ENCODE results near the gene FAM9C. TPM values are rescaled to one million over a fixed set of nuclear protein-coding genes. Genes with fewer than 3 reads are reported as not detected.
A peak's percentile ranks its signal among the peaks of the same experiment; 100 is the strongest.

Gene FAM9C
- total RNA-seq, 2 experiments from 2014 or later, result not detected

DNA sequence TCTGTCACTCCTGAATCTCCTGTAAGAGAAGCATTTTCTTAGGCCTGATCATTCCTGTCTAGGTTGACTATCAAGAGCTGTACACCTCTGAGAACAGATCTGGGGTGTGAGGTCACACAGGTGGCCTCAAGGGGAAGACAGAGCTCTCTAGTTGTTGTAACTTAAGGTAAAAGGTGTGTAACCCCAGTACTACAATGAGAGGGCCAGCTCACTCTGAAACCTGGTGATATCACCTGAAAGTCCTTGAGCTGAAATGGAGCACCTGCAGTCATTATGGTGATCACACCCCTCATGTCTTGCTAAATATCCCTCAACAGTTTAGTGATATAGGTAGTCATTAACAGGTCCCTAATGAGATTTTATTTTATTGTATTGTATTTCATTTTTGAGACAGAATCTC lies 8.8 kb upstream of the FAM9C start:
- peak; percentile 73 for DNase-seq
- Mint-ChIP-seq H3K9me3 (peaks cover 1% of the 10 kb centered on the region), H3K4me1 (ENCODE audit: low read depth) (peaks cover 72% of the 10 kb centered on the region), H3K27me3 (ENCODE audit: low read depth) (no peaks in the 10 kb centered on the region), H3K4me3 (no peak overlapping the region), H3K27ac (peak overlapping the region; percentile 95), H3K36me3 (ENCODE audit: low read depth) (no peaks in the 10 kb centered on the region)
- CTCF ChIA-PET, result interaction anchor here (0.5 to 1.9 kb wide), 5 partner anchors 24 to 51 kb away, joined by 3 to 7 read pairs (median 4); no protein-coding TSS in a partner anchor
- intact Hi-C loops (cut with micrococcal nuclease), result loop anchor here (5.0 kb wide), 2 partner anchors 211 to 974 kb away; partner anchors contain the start of gene GEMIN8

DNA sequence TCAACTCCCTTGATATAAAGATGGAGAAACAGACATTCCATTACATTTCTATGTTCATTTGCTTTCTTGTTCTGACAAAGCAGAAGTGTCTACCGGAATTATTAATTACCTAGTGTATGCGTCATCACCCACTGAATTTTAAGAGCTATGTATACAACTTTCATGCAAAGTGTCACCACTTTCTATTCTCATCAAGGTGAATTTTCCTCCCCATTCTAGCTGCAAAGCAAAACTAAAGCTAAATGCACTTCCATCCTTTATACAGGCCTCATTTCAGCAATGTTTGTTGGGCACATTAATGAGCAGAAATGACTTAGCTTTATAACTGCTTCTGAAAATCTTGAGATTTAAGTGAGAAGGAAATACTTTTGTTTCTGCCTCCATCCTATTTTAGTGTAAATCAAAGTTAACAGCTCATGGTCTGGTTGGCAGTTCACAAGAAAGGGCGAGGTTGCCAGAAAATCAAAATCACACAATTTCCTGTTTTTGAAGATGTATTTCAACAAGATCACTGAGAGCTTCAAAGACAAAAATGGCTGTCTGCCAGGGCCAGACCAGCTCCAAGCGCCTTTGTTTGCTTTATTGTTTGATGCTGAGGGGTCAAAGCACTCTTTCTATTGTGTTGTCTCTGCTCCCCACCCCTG lies 7.2 kb upstream of the FAM9C start:
- Mint-ChIP-seq H3K4me1 (ENCODE audit: low read depth) (peaks cover 77% of the 10 kb centered on the region), H3K27ac (peak overlapping the region; percentile 95), H3K27me3 (ENCODE audit: low read depth) (no peaks in the 10 kb centered on the region), H3K9me3 (no peaks in the 10 kb centered on the region), H3K4me3 (peak overlapping the region; percentile 36), H3K36me3 (ENCODE audit: low read depth) (no peaks in the 10 kb centered on the region)
- CTCF ChIA-PET, result interaction anchor here (0.8 to 1.9 kb wide), 9 partner anchors 10 to 101 kb away, joined by 3 to 11 read pairs (median 4); no protein-coding TSS in a partner anchor
- peak; percentile 43 for DNase-seq
- intact Hi-C loops (cut with micrococcal nuclease), result loop anchor here (1.0 to 5.0 kb wide), 11 partner anchors 24 to 976 kb away; partner anchors contain the start of genes GEMIN8 and TMSB4X

DNA sequence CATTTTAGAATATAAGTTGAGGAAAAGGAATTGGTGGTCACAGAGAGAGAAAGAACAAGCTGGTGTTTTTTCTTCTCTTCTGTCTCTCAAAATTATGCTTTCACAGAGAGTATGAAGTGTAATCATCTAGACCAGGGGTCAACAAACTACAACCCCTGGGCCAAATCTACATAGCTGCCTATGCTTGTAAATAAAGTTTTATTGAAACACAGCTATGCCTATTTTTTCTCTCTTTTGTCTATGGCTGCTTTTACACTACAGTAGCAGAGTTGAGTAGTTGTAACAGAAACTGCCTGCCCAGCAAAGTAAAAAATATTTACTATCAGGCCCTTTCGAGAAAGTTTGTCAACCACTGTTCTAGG lies 6.7 kb upstream of the FAM9C start:
- no peaks in the 10 kb centered on the region for H3K9me3 Mint-ChIP-seq
- no peaks in the 10 kb centered on the region for H3K36me3 Mint-ChIP-seq (ENCODE audit: low read depth)
- H3K4me1 Mint-ChIP-seq (ENCODE audit: low read depth), result peaks cover 80% of the 10 kb centered on the region
- intact Hi-C loops (cut with micrococcal nuclease), result loop anchor here (1.0 to 5.0 kb wide), 11 partner anchors 24 to 976 kb away; partner anchors contain the start of genes GEMIN8 and TMSB4X
- DNase-seq, result no peak
- H3K27me3 Mint-ChIP-seq (ENCODE audit: low read depth), result no peaks in the 10 kb centered on the region
- peak overlapping the region; percentile 95 for H3K27ac Mint-ChIP-seq
- no peak overlapping the region for H3K4me3 Mint-ChIP-seq
- CTCF ChIA-PET, result interaction anchor here (0.8 to 1.9 kb wide), 9 partner anchors 9 to 100 kb away, joined by 3 to 11 read pairs (median 4); no protein-coding TSS in a partner anchor

- Mint-ChIP-seq H3K27me3 (ENCODE audit: low read depth) (no peaks in the 10 kb centered on the region), H3K4me3 (no peak overlapping the region), H3K27ac (peak overlapping the region; percentile 95), H3K9me3 (no peaks in the 10 kb centered on the region), H3K36me3 (ENCODE audit: low read depth) (no peaks in the 10 kb centered on the region), H3K4me1 (ENCODE audit: low read depth) (peaks cover 76% of the 10 kb centered on the region)
- peak; percentile 38 for DNase-seq
- CTCF ChIA-PET, result interaction anchor here (0.6 to 0.7 kb wide), 2 partner anchors 28 to 98 kb away, joined by 3 to 5 read pairs; no protein-coding TSS in a partner anchor
- intact Hi-C loops (cut with micrococcal nuclease), result loop anchor here (2.0 to 5.0 kb wide), 3 partner anchors 75 to 977 kb away; partner anchors contain the start of genes GEMIN8 and TMSB4X
These were observed 5.7 kb upstream of the FAM9C start for GRCh38 chrX:13050151-13050550.

DNA sequence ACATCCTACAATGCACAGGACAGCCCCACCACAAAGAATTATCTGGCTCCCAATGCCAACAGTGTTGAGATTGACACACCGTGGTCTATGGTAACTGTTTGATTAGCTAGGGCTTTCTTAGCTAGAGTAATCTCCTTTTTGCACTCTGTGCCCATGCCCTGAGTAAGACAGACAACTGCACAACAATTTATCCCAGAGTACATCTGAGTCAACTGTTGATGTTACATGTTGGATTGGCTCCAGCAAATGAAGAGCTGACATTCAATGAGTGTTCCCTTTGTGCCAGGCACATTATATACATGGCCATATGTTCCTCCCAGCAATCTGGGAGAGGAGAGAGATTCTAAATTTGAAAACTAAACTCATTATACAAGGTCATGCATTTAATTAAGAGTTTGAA lies 3.9 kb upstream of the FAM9C start:
- Mint-ChIP-seq H3K27me3 (ENCODE audit: low read depth) (no peaks in the 10 kb centered on the region), H3K36me3 (ENCODE audit: low read depth) (no peaks in the 10 kb centered on the region), H3K4me1 (ENCODE audit: low read depth) (peaks cover 61% of the 10 kb centered on the region), H3K9me3 (no peaks in the 10 kb centered on the region), H3K4me3 (no peak overlapping the region), H3K27ac (peak overlapping the region; percentile 59)
- no peak for DNase-seq
- CTCF ChIA-PET, result interaction anchor here (0.9 to 1.5 kb wide), 2 partner anchors 17 to 101 kb away, joined by 4 to 5 read pairs; no protein-coding TSS in a partner anchor
- intact Hi-C loops (cut with micrococcal nuclease), result no loop called here

- Mint-ChIP-seq H3K9me3 (no peaks in the 10 kb centered on the region), H3K4me1 (ENCODE audit: low read depth) (peaks cover 60% of the 10 kb centered on the region), H3K4me3 (no peak overlapping the region), H3K27ac (peak overlapping the region; percentile 59), H3K27me3 (ENCODE audit: low read depth) (no peaks in the 10 kb centered on the region), H3K36me3 (ENCODE audit: low read depth) (no peaks in the 10 kb centered on the region)
- intact Hi-C loops (cut with micrococcal nuclease), result no loop called here
- CTCF ChIA-PET, result interaction anchor here (0.9 to 1.5 kb wide), 2 partner anchors 16 to 101 kb away, joined by 4 to 5 read pairs; no protein-coding TSS in a partner anchor
- no peak for DNase-seq
These were observed 3.3 kb upstream of the FAM9C start for GRCh38 chrX:13047759-13048158.

DNA sequence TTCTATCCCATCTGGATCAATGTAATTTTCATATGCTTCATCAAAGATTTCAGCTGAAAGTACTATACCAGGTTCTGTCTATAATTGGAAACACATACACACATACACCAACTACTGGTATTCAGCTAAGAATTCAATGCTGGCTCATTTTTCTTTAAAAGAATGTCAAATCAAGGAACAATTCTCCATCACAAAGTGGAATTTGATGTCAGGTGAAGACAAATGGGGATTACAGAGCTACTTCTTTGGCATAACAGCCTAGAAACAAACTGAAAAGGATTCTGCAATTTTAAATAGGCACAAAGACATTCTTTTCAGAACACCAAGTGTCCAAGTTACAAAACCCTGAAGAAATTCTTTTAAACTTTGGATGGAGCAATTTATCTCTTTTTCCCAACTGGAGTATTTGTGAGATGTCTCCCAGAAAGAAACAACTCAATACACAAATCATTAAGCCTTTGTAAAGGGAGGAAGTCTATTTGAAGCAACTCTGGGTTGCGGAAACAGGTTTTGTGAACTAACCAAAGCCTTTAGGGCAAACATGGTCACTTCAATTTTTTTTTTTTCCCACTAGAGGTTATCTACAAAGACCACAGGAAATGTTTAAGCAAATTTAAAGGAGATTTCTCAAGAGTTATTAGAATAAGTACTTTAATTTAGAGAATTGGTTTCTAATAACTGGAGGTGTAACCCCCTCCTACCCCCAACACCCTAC lies 1.9 kb upstream of the FAM9C start:
- H3K4me3 Mint-ChIP-seq, result no peak overlapping the region
- no peak overlapping the region for H3K27ac Mint-ChIP-seq
- peaks cover 57% of the 10 kb centered on the region for H3K4me1 Mint-ChIP-seq (ENCODE audit: low read depth)
- H3K9me3 Mint-ChIP-seq, result no peaks in the 10 kb centered on the region
- CTCF ChIA-PET, result no interaction called here
- no peaks in the 10 kb centered on the region for H3K36me3 Mint-ChIP-seq (ENCODE audit: low read depth)
- no peaks in the 10 kb centered on the region for H3K27me3 Mint-ChIP-seq (ENCODE audit: low read depth)
- intact Hi-C loops (cut with micrococcal nuclease), result no loop called here
- DNase-seq, result no peak

DNA sequence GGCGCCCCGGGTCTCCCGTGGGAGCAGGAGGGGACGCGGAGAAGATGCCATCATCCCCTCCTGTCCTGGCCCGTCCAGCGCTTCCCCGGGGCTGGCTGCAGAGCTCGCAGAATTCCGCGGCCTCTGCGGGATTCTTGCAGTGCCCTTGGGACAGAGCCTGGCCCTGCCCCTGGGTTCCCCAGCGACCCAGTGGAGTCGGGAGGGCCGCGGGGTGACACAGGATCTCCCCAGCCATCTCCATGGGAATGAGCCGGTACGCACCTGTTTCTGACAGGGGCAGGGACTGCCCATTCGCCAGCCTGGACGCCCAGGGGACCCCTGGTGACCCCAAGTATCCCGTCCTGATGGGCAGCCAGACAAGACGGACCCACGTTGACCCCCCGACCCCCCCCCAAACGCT lies 482 bp downstream of the FAM9C start:
- H3K4me3 Mint-ChIP-seq, result no peak overlapping the region
- no peaks in the 10 kb centered on the region for H3K9me3 Mint-ChIP-seq
- CTCF ChIA-PET, result interaction anchor here (0.9 to 1.3 kb wide), 2 partner anchors 11 to 444 kb away, joined by 3 read pairs; no protein-coding TSS in a partner anchor
- H3K36me3 Mint-ChIP-seq (ENCODE audit: low read depth), result no peaks in the 10 kb centered on the region
- intact Hi-C loops (cut with micrococcal nuclease), result no loop called here
- no peak overlapping the region for H3K27ac Mint-ChIP-seq
- DNase-seq, result no peak
- H3K27me3 Mint-ChIP-seq (ENCODE audit: low read depth), result no peaks in the 10 kb centered on the region
- peaks cover 46% of the 10 kb centered on the region for H3K4me1 Mint-ChIP-seq (ENCODE audit: low read depth)

DNA sequence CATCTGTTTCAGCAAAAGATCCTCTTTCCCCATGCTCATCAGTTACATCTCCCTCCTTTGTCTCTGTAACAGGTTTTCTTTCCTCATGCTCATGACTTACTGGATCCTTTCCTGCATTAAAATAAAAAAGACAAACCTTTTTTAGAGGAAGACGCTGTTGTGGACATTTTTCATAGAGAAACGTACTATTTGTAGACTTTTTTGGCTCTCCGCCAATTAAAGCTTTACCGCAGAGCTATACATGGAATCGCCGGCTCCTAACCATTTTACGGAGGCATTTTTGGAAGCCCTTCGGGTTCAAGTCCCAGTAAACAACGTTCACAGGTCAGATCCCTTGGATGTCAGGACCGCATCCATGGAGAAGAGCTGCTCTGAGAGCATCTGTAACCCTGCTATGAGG lies 1.3 kb downstream of the FAM9C start:
- CTCF ChIA-PET, result interaction anchor here (0.8 to 1.5 kb wide), 4 partner anchors 10 to 445 kb away, joined by 3 to 5 read pairs (median 4); no protein-coding TSS in a partner anchor
- Mint-ChIP-seq H3K27ac (no peak overlapping the region), H3K27me3 (ENCODE audit: low read depth) (no peaks in the 10 kb centered on the region), H3K36me3 (ENCODE audit: low read depth) (no peaks in the 10 kb centered on the region), H3K4me3 (no peak overlapping the region), H3K9me3 (no peaks in the 10 kb centered on the region), H3K4me1 (ENCODE audit: low read depth) (peaks cover 39% of the 10 kb centered on the region)
- DNase-seq, result no peak
- intact Hi-C loops (cut with micrococcal nuclease), result no loop called here

GRCh38 chrX:13036896-13037295 lies 7.5 kb downstream of the FAM9C start:
- Mint-ChIP-seq H3K36me3 (ENCODE audit: low read depth) (no peaks in the 10 kb centered on the region), H3K4me1 (ENCODE audit: low read depth) (peaks cover 23% of the 10 kb centered on the region), H3K4me3 (no peak overlapping the region), H3K27me3 (ENCODE audit: low read depth) (no peaks in the 10 kb centered on the region), H3K27ac (no peak overlapping the region), H3K9me3 (no peaks in the 10 kb centered on the region)
- CTCF ChIA-PET, result no interaction called here
- DNase-seq, result no peak
- intact Hi-C loops (cut with micrococcal nuclease), result no loop called here

DNA sequence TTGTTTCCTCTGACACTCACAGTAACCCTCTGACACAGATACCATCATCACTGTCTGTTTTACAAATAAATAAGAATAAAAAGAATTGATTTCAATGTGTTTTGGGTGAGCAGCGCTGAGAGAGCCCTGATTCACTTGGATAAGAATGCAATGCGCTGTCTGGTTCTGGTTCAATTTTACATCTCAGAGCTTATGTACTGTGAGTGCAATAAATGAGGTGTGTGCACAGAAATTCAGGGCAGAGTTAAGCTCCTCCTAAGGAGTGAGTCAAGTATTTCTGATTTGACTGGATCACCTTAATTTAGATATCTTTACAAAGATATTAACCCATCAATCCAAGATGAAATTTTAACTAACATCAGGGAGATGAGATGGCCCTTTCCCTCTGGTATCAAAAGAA lies 11.2 kb downstream of the FAM9C start:
- CTCF ChIA-PET, result interaction anchor here (0.8 kb wide), 1 partner anchor 10 kb away, joined by 3 read pairs; no protein-coding TSS in a partner anchor
- Mint-ChIP-seq H3K27me3 (ENCODE audit: low read depth) (no peaks in the 10 kb centered on the region), H3K4me3 (no peak overlapping the region), H3K36me3 (ENCODE audit: low read depth) (no peaks in the 10 kb centered on the region), H3K27ac (no peak overlapping the region), H3K4me1 (ENCODE audit: low read depth) (peaks cover 48% of the 10 kb centered on the region), H3K9me3 (no peaks in the 10 kb centered on the region)
- DNase-seq, result no peak
- intact Hi-C loops (cut with micrococcal nuclease), result no loop called here
